Activated CD4-positive, alpha-beta T cell treated with anti-CD3 and anti-CD28 coated beads, Interleukin-2, amount 50 U/mL, for 4 hours (primary cell): Measurements from ENCODE around the gene GNS.
"Not testable (repeated sequence)": the region's sequence is repeated elsewhere in the genome, so short reads cannot be mapped to it uniquely, and the experiment has no call there.

Source experiments
- DNase-seq, 2 experiments: peaks; one replicate each; pipeline ENCODE4 v3.0.0-alpha.2; 2020

Gene GNS

GRCh38 chr12:64779354-64779974 is 20.3 kb upstream of the GNS start:
- DNase-seq = no peak

DNA sequence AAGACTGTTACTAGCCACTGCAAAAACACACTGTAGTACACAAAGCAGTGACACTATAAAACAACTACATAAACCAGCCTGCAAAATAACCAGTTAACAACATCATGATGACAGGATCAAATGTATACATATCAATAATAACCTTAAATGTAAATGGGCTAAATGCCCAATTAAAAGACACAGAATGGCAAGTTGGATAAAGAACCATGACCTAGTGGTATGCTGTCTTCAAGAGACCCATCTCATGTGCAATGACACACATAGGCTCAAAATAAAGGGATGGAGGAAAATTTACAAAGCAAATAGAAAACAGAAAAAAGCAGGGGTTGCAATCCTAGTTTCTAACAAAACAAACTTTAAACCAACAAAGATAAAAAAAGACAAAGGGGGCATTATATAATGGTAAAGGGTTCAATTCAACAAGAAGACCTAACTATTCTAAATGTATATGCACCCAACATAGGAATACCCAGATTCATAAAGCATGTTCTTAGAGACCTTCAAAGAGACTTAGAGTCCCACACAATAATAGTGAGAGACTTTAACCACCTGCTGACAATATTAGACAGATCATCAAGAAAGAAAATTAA is 16.0 kb upstream of the GNS start:
- not testable (repeated sequence) for DNase-seq

DNA sequence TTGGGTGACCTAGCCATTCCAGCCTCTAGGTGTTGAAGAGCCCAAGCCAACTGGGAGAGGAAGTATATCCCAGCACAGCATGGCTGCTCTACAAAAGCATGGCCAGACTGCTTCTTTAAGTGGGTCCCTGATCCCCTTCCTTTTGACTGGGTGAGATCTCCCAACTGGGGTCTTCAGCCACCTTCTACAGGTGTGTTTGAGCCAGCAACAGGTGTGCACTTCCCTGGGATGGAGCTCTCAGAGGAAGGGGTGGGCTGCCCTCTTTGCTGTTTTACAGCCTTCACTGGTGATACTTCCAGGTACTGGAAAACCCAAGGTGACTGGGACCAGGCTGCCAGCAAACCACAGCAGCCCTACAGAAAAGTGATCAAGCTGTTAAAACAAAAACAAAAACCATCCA is 14.2 kb upstream of the GNS start:
- DNase-seq = no peak

- DNase-seq = no peak
These were observed 8.3 kb upstream of the GNS start for GRCh38 chr12:64767495-64767894.

GRCh38 chr12:64760808-64761573 is 1.8 kb upstream of the GNS start:
- no peak for DNase-seq

DNA sequence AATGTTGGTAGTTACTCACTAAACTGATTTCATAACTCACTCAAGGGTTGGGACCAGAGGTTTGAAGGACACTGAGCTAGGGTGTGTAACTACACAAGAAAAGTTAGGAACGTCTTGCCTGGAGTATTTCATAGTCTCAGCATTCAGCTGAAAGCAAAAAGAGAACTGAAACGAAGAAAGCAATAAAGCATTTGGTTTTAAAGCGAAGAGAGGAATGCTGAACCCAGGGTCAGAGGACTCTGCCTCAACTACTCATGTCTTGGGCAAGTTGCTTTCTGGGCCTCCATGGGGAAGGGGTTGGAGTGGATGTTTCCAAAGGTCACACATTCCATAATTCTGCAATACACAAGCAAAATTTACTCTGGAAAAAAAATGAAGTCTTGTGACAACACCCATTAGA is 1.4 kb downstream of the GNS start:
- DNase-seq = no peak

GRCh38 chr12:64756376-64756775 is 2.8 kb downstream of the GNS start:
- no peak for DNase-seq

DNA sequence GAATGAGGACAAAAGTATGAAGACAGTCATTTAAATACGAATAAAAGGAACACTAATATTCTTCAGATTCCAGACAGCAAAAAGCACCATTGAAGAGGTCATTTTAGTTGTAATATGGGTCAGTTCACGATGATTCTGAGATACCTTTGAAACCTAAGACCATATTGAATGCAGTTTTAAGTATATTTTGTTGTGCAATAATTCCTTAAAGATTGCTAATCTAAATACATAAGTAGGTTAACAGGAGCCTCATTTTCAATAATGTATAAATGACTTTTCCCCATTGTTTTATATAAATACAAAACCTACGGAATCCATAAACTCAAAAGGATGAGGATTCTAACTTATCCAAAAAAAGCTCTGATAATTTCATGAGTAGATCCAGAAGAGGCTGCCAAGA is 5.8 kb downstream of the GNS start:
- no peak for DNase-seq

- no peak for DNase-seq
These were observed 6.4 kb downstream of the GNS start for GRCh38 chr12:64752833-64753238.

- DNase-seq = no peak
These were observed 7.2 kb downstream of the GNS start for GRCh38 chr12:64752032-64752431.

DNA sequence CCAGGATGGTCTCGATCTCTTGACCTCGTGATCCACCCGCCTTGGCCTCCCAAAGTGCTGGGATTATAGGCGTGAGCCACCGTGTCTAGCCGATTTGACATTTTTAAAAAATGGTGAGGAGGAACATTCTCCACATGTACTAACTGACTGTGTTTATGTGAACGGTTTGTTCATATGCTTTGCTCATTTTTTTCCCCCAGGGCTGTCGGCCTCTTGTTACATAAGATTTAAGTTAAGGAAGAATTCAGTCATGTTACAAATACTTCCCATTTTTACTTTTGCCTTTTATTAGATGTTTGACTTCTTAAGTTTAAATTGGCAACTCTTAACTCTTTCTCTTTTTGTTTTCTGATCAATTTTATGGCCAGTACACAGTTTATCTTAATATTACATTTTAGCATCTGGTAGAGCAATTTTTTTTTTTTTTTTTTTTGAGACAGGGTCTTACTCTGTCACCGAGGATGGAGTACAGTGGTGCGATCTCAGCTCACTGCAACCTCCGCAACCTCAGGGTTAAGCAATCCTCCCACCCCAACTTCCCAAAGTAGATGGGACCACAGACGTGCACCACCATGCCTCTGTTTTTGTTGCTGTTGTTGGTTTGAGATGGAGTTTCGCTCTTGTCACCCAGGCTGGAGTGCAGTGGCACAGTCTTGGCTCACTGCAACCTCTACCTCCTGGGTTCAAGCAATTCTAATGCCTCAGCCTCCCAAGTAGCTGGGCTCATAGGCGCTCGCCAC is 9.6 kb downstream of the GNS start:
- DNase-seq = no peak

DNA sequence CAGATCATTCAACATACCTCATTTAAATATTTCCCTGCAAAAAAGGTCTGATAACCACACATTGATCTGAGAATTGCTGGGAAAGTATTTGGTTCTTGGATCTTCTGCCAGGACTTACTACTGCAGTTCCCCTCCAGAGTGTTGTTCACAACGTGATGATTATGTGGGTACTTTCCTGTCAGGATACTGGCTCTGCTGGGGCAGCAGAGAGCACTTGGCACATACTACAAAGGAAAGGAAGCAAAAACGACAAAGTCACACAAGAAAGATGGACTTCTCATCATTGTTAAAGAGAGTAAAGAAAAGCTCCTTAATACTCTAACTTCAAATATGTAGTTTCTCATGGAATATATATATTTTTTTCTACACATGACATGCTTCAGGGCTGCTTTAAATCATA is 11.5 kb downstream of the GNS start:
- DNase-seq = no peak

DNA sequence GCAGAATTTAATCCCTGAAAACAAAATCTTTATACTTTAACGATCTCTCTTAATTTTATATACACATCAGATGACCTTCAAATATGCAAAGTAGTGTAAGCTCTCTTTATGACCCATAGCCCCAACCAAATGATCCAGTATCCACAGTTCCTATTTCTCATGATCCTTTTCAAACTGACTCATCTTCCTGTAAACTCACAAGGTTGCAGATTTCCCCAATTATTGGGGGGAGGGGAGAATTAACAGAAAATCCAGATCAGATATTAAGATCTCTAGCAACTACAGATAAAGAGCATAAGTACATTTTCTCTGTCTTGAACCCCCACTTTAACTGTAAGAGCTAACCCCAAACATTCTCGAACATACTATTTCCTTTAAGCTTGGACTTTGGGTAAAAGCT is 12.5 kb downstream of the GNS start:
- no peak for DNase-seq

- no peak for DNase-seq
These were observed 13.2 kb downstream of the GNS start for GRCh38 chr12:64745980-64746379.

DNA sequence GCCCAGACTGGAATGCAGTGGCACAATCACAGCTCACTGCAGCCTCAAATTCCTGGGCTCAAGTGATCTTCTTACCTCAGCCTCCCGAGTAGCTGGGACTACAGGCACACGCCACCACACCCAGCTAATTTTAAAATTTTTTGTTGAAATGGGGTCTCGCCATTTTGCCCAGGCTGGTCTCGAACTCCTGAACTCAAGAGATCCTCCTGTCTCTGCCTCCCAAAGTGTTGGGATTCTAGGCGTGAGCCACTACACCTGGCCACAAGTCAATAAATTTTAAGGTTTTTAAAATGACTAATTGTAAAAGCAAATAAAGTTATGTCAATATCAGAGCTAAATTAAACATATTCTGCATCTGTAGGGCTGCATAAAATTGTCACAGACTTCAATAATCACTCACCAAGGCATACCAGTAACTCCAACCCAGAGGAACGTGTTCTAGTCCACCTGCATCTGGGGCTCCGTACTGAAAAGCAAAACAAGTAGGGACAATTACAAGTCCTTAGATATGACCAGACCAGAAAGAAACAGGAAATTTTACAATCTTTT is 13.9 kb downstream of the GNS start:
- DNase-seq = no peak

- DNase-seq = no peak
These were observed 14.6 kb downstream of the GNS start for GRCh38 chr12:64744422-64745258.

DNA sequence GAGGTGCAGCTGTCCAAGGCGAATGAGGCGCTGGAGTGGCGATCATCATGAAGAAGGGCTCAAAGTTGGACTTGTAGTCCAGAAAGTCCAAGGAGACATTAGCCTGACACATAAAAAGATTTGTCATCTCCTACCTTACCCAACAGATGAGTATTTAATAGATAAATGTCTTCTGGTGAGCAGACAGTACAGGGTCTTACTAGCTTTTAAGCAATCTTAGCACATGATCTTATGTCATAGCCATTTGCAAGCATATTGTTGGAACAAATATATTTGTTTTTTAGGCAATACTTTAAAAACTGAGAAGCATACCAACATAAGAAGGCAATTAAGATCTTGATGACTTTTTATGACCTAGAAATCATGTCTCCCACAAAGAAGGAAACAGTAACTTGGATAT is 16.0 kb downstream of the GNS start:
- no peak for DNase-seq

GRCh38 chr12:64742416-64742815 is 16.8 kb downstream of the GNS start:
- no peak for DNase-seq

DNA sequence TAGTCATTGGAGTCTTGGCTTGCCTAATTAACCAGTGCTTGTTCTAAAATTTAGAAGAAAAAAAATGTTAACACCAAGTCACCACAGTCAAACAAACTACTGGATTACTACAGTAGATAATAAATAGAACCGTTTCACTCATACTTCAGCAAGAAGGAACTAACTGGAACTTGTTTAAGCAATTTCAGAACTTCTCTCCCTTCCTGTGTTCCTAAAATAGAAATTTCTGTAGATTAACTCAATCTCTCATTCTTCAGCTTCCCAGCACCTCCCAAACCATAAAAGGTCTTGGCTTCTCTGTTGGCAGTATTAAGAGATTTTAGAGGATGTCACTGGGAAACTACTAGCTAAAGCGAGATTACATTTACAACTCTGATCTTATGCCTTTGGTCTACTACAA is 18.6 kb downstream of the GNS start:
- no peak for DNase-seq

DNA sequence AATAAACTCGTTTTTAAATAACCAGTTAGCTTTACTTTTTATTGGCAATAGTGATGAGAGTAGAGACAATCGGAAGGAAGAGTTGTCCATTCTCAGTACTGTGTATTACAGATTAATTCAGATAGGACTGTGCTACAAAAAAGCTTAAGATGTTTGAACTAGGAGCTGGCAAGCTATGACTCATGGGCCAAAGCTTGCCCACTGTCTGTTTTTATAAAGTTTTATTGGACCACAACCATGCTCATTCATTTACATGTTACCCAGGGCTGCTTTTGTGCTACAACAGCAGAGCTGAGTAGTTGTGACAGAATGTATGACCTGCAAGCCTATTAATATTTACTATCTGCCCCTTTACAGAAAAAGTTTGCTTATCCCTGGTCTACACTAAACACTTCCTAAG is 19.4 kb downstream of the GNS start:
- no peak for DNase-seq

GRCh38 chr12:64737539-64737938 is 21.7 kb downstream of the GNS start:
- peak; percentile 18 to 23 for DNase-seq

DNA sequence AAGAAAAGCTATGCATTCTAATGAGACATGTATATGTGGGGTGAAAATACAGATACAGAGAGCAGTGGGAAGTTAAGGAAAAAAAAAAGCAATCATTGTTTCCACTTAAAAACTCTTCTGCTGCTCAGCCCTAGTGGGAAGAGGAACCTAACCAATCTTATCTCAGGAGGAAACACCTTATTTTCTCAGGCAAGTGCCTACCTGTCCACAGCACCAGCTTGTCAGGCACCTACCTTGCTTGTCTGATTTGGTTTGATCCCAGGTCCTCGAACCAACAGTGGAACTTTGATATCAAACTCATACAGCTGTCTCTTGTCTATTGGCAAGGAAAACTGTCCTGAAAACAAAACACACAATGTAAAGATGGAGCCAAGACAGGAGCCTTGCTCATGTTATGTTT is 22.4 kb downstream of the GNS start:
- no peak for DNase-seq

DNA sequence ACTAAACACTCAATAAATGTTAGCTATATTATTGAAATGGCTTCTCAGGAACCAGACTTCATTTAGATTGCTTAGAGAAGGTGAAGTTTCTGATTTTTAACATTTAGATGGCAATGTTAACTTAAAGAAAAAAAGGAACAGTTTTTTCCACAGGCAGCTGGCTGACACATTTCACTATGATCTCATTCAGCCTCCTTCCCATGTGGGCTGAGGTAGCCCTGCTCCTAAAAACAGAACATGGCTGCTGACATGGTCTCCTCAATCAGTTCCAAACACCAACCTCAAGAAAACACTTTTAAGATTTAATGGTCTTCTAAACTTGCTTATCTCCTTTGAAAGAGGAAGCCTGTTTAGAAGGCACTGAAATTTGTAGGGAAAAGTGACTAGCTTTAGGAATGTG is 23.8 kb downstream of the GNS start:
- DNase-seq = no peak
